ENCODE results near the gene ANKHD1. TPM values are rescaled to one million over a fixed set of nuclear protein-coding genes. Genes with fewer than 3 reads are reported as not detected.
"Not testable (repeated sequence)": the region's sequence is repeated elsewhere in the genome, so short reads cannot be mapped to it uniquely, and the experiment has no call there.

The ANKHD1 gene
- total RNA-seq, 2 experiments from 2014 or later: 99.3 to 103 TPM

GRCh38 chr5:140423609-140424008, 22.0 kb downstream of the ANKHD1 start:
- CTCF ChIA-PET: interaction anchor here (1.1 kb wide), 1 partner anchor 199 kb away, joined by 3 read pairs; no protein-coding TSS in a partner anchor
- ATAC-seq (no peak), DNase-seq (no peak)
- no peak for TF ChIP-seq CTCF (IDR thresholded peaks at IDR 0.05)
- POLR2A ChIA-PET: interaction anchor here (0.9 kb wide), 1 partner anchor 21 kb away, joined by 6 read pairs; no protein-coding TSS in a partner anchor
- peaks cover 42% of the 10 kb centered on the region for H3K4me1 Mint-ChIP-seq (ENCODE audit: low read depth)
- peaks cover 30% of the 10 kb centered on the region for H3K36me3 Mint-ChIP-seq (ENCODE audit: low read depth)
- H3K27ac Mint-ChIP-seq: no peak overlapping the region
- no peaks in the 10 kb centered on the region for H3K9me3 Mint-ChIP-seq
- intact Hi-C loops (cut with micrococcal nuclease): no loop called here
- H3K4me3 Mint-ChIP-seq: no peak overlapping the region
- H3K27me3 Mint-ChIP-seq: no peaks in the 10 kb centered on the region

GRCh38 chr5:140424135-140424534, 22.5 kb downstream of the ANKHD1 start:
- POLR2A ChIA-PET: interaction anchor here (0.9 kb wide), 1 partner anchor 22 kb away, joined by 6 read pairs; no protein-coding TSS in a partner anchor
- Mint-ChIP-seq H3K4me1 (ENCODE audit: low read depth) (peaks cover 39% of the 10 kb centered on the region), H3K4me3 (no peak overlapping the region), H3K9me3 (no peaks in the 10 kb centered on the region), H3K27me3 (no peaks in the 10 kb centered on the region), H3K36me3 (ENCODE audit: low read depth) (peaks cover 30% of the 10 kb centered on the region), H3K27ac (no peak overlapping the region)
- intact Hi-C loops (cut with micrococcal nuclease): no loop called here
- CTCF ChIA-PET: interaction anchor here (1.1 to 1.6 kb wide), 2 partner anchors 8 to 199 kb away, joined by 3 to 6 read pairs; no protein-coding TSS in a partner anchor
- ATAC-seq (no peak), DNase-seq (no peak)
- no peak for TF ChIP-seq CTCF (IDR thresholded peaks at IDR 0.05)

GRCh38 chr5:140427726-140428125, 26.1 kb downstream of the ANKHD1 start:
- intact Hi-C loops (cut with micrococcal nuclease); CTCF ChIA-PET; H3K27ac Mint-ChIP-seq; H3K4me3 Mint-ChIP-seq; POLR2A ChIA-PET; ATAC-seq; DNase-seq; H3K27me3 Mint-ChIP-seq; H3K9me3 Mint-ChIP-seq: not testable (repeated sequence)
- Mint-ChIP-seq H3K36me3 (ENCODE audit: low read depth) (peaks cover 14% of the 10 kb centered on the region), H3K4me1 (ENCODE audit: low read depth) (peaks cover 33% of the 10 kb centered on the region)

DNA sequence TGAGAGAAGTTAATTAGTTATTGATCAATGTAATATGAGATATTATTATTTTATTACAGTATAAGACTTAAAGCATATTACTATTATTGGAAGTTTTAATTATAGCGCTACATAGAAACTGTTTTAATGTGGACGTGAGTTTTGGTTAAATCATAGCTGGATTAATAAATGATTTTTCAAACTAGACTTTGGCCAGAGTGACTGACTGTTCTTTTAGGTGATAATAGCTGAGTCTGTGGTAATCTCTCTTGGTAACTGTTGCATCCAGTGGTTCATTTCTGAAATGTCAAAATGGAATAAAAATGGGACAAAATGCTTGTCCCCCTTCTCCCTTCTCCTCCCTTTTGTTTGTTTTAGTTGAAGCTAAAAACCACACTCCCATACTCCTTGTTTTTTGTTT, 28.1 kb downstream of the ANKHD1 start:
- Mint-ChIP-seq H3K36me3 (ENCODE audit: low read depth) (peaks cover 10% of the 10 kb centered on the region), H3K27ac (no peak overlapping the region), H3K9me3 (no peaks in the 10 kb centered on the region), H3K27me3 (no peaks in the 10 kb centered on the region), H3K4me3 (no peak overlapping the region), H3K4me1 (ENCODE audit: low read depth) (peaks cover 26% of the 10 kb centered on the region)
- POLR2A ChIA-PET: interaction anchor here (0.7 to 0.9 kb wide), 3 partner anchors 86 to 262 kb away, joined by 3 to 6 read pairs (median 3); partner anchors contain the start of genes HARS1 and HARS2
- ATAC-seq (no peak), DNase-seq (no peak)
- intact Hi-C loops (cut with micrococcal nuclease): no loop called here
- no peak for TF ChIP-seq CTCF (IDR thresholded peaks at IDR 0.05)
- CTCF ChIA-PET: interaction anchor here (0.7 to 1.6 kb wide), 8 partner anchors 9 to 205 kb away, joined by 3 to 5 read pairs (median 4); no protein-coding TSS in a partner anchor

GRCh38 chr5:140432212-140432611, 30.6 kb downstream of the ANKHD1 start:
- no peaks in the 10 kb centered on the region for H3K27me3 Mint-ChIP-seq
- ChIA-PET CTCF (interaction anchor here (1.4 kb wide), 1 partner anchor 69 kb away, joined by 3 read pairs; no protein-coding TSS in a partner anchor), POLR2A (interaction anchor here (0.6 kb wide), 1 partner anchor 259 kb away, joined by 3 read pairs; the partner anchor contains the start of gene HARS1)

More at GRCh38 chr5:140432212-140432611, 30.6 kb downstream of the ANKHD1 start:
- H3K9me3 Mint-ChIP-seq: no peaks in the 10 kb centered on the region
- no peak overlapping the region for H3K4me3 Mint-ChIP-seq
- intact Hi-C loops (cut with micrococcal nuclease): no loop called here
- H3K36me3 Mint-ChIP-seq (ENCODE audit: low read depth): peaks cover 9% of the 10 kb centered on the region
- ATAC-seq: no peak
- no peak for TF ChIP-seq CTCF (IDR thresholded peaks at IDR 0.05)
- H3K4me1 Mint-ChIP-seq (ENCODE audit: low read depth): peaks cover 29% of the 10 kb centered on the region
- H3K27ac Mint-ChIP-seq: no peak overlapping the region
- no peak for DNase-seq
